Breast epithelium (tissue), 3 donors: ENCODE results near the gene MAFG.

Source experiments
- POLR2A ChIP-seq: fragments of 450-650 bp; IDR thresholded peaks from one replicate; pipeline ENCODE4 v1.6.1; 2016; ENCODE audit warnings: antibody characterized with exemption, mild to moderate bottlenecking, moderate library complexity
- POLR2AphosphoS5 ChIP-seq, 3 donors: sonication (generic); formaldehyde crosslinking; IDR thresholded peaks; one replicate each; pipeline ENCODE4 v1.6.1; 2017; ENCODE audit warnings: antibody characterized with exemption in 3 of 3
- TF ChIP-seq, protein P1 (sequence below), 3 donors: fragments of 450-650 bp; IDR thresholded peaks; one replicate each; pipeline ENCODE4 v1.5.1; 2016 to 2017; ENCODE audit warnings: antibody characterized with exemption in 3 of 3, mild to moderate bottlenecking in 3 of 3, moderate library complexity in 3 of 3

DNA sequence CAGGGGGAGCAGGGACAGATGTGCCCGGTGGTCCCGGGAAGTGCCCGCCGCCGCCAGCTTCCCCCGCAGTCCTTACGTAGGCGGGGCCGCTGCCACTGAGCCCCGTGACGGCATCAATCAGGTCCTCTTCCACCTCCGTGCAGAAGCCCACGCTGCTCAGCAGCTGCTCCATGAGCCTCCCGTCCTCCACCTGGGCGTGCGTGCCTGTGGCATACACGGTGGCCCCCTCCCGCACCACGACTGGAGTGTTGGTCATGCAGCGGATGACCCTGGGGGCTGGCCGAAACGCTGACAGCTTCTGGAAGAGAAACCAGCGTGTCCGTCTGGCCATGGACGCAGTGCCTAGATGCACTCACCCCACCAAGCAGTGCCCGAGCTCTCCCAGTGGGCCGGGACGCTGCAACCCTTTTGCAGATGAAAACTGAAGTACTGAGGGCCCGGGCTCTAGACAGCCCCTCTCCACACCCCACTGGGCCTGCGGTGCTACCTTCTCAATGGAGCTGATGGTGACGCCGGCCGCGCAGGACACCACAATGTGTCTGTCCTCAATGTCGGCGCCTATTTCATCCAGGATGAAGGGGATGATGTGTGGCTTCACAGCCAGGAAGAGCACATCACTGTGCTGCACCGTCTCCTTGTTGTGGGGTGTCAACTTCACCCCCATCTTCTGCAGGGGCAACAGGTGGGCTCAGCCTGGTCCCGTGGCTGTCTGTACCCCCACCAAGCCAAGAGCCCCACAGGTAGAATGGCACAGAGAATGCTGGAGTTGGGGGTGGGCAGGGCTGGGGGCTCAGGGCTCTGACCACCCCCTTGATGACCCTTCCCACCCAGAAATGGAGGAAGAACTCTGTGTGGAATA is 7.5 kb upstream of the MAFG start:
- TF ChIP-seq, protein P1, sequence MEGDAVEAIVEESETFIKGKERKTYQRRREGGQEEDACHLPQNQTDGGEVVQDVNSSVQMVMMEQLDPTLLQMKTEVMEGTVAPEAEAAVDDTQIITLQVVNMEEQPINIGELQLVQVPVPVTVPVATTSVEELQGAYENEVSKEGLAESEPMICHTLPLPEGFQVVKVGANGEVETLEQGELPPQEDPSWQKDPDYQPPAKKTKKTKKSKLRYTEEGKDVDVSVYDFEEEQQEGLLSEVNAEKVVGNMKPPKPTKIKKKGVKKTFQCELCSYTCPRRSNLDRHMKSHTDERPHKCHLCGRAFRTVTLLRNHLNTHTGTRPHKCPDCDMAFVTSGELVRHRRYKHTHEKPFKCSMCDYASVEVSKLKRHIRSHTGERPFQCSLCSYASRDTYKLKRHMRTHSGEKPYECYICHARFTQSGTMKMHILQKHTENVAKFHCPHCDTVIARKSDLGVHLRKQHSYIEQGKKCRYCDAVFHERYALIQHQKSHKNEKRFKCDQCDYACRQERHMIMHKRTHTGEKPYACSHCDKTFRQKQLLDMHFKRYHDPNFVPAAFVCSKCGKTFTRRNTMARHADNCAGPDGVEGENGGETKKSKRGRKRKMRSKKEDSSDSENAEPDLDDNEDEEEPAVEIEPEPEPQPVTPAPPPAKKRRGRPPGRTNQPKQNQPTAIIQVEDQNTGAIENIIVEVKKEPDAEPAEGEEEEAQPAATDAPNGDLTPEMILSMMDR (IDR thresholded peaks at IDR 0.05), result no peak
- TF ChIP-seq POLR2A (no peak), POLR2AphosphoS5 (IDR thresholded peaks at IDR 0.05) (no peak)
